GM23338 (cell line): ENCODE data around the gene STK38L.

Experiments
- CREB1 ChIP-seq: fragments of 250-450 bp; sonication (Bioruptor Pico); IDR thresholded peaks from 2 replicates; pipeline ENCODE4 v1.5.0; 2020; ENCODE audit warnings: low read depth, mild to moderate bottlenecking, moderate library complexity
- EZH2 ChIP-seq: fragments of 200-600 bp; sonication (generic); IDR thresholded peaks from one replicate; pipeline ENCODE4 v1.8.0; 2017; ENCODE audit warnings: antibody characterized with exemption, mild to moderate bottlenecking, low read depth; ENCODE audit not compliant: unreplicated experiment
- EZH2phosphoT487 ChIP-seq: fragments of 200-600 bp; sonication (generic); IDR thresholded peaks from one replicate; pipeline ENCODE4 v1.8.1; 2018; ENCODE audit warnings: antibody characterized with exemption; ENCODE audit not compliant: unreplicated experiment
- TF ChIP-seq, protein P1 (sequence below), 2 experiments: fragments of 200-600 bp in 1 of 2; sonication (generic) in 1 of 2; conservative IDR thresholded peaks; 2 replicates each; pipeline versions ENCODE4 v1.5.1 to v1.6.1; 2016 to 2017; ENCODE audit warnings: antibody characterized with exemption in 2 of 2, low read depth in 2 of 2, mild to moderate bottlenecking in 2 of 2, moderate library complexity in 1 of 2

DNA sequence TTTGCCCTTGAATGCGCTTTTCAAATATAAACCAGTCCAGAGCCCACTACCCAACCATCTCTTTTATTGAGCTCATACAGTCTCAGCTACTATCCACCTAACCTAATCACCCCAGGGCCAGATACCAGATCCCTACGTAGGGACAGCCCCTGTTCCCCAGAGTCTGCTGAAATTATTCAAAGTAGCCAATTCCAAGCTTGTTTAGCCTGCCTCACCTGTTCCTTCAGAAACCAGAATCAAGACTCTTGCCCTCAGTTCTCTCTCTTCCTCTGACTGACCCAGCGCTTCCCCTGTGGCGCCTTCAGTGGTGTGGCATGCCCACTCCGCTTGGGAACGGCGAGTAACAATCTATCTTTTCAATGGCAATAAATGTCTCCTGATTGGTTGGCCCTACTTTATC, 107.4 kb downstream of the STK38L start:
- TF ChIP-seq, protein P1, sequence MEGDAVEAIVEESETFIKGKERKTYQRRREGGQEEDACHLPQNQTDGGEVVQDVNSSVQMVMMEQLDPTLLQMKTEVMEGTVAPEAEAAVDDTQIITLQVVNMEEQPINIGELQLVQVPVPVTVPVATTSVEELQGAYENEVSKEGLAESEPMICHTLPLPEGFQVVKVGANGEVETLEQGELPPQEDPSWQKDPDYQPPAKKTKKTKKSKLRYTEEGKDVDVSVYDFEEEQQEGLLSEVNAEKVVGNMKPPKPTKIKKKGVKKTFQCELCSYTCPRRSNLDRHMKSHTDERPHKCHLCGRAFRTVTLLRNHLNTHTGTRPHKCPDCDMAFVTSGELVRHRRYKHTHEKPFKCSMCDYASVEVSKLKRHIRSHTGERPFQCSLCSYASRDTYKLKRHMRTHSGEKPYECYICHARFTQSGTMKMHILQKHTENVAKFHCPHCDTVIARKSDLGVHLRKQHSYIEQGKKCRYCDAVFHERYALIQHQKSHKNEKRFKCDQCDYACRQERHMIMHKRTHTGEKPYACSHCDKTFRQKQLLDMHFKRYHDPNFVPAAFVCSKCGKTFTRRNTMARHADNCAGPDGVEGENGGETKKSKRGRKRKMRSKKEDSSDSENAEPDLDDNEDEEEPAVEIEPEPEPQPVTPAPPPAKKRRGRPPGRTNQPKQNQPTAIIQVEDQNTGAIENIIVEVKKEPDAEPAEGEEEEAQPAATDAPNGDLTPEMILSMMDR (conservative IDR thresholded peaks at IDR 0.05; ENCODE audit: low read depth in 2 of 2) = no peak
- no peak for TF ChIP-seq EZH2phosphoT487
- no peak for TF ChIP-seq EZH2
- TF ChIP-seq CREB1 (CRISPR knock-in tag) = no peak
